Measurements from ENCODE around the gene RIN3. TPM values are rescaled to one million over a fixed set of nuclear protein-coding genes. Genes with fewer than 3 reads are reported as not detected.

The RIN3 gene
- total RNA-seq, 1 experiment from 2014 or later = 4.8 TPM

DNA sequence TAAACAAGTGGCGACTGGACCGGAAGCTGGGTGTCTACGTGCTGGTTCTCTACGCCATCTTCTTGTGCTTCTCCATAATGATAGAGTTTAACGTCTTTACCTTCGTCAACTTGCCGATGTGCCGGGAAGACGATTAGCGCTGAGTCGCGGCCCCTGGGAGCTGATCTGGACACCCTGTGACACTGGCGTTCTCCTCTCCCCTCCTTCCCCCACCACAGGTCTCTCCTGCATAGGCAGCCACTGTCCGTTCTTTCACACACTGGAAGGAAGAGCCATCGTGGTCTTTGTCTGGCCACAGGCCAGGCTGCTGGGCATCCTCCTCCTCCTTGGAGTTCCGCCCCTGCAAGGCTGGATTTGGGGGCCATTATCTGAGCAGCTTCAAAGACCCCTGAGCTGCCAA is 20.1 kb upstream of the RIN3 start:
- H4K20me1 ChIP-seq (ENCODE audit: low read length) = no peaks in the 10 kb centered on the region
- H3F3A ChIP-seq (ENCODE audit: low read length, unreplicated experiment) = no peaks in the 10 kb centered on the region
- ChIA-PET CTCF (no interaction called here), POLR2A (ENCODE audit: unreplicated experiment) (no interaction called here)
- H3K9me2 ChIP-seq (replicated peaks; ENCODE audit: low read length) = no peaks in the 10 kb centered on the region
- no peaks in the 10 kb centered on the region for H3K79me2 ChIP-seq (ENCODE audit: low read length)
- H3K4me2 ChIP-seq (ENCODE audit: low read length) = no peak overlapping the region
- H2AFZ ChIP-seq (ENCODE audit: low read length) = no peak overlapping the region
- ATAC-seq (no peak), DNase-seq (no peak)
- no TSS peak for BruUV-seq (replicated peaks)
- no peak overlapping the region for H3K27ac ChIP-seq (ENCODE audit: low read length)
- H3K4me3 ChIP-seq (ENCODE audit: low read length) = no peak overlapping the region
- TF ChIP-seq, protein P1, sequence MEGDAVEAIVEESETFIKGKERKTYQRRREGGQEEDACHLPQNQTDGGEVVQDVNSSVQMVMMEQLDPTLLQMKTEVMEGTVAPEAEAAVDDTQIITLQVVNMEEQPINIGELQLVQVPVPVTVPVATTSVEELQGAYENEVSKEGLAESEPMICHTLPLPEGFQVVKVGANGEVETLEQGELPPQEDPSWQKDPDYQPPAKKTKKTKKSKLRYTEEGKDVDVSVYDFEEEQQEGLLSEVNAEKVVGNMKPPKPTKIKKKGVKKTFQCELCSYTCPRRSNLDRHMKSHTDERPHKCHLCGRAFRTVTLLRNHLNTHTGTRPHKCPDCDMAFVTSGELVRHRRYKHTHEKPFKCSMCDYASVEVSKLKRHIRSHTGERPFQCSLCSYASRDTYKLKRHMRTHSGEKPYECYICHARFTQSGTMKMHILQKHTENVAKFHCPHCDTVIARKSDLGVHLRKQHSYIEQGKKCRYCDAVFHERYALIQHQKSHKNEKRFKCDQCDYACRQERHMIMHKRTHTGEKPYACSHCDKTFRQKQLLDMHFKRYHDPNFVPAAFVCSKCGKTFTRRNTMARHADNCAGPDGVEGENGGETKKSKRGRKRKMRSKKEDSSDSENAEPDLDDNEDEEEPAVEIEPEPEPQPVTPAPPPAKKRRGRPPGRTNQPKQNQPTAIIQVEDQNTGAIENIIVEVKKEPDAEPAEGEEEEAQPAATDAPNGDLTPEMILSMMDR (conservative IDR thresholded peaks at IDR 0.05; ENCODE audit: low read depth, low read length) = no peak
- no peak for TF ChIP-seq EZH2 (IDR thresholded peaks at IDR 0.05; ENCODE audit: low read length, unreplicated experiment)
- no peak for TF ChIP-seq EZH2phosphoT487 (IDR thresholded peaks at IDR 0.05; ENCODE audit: borderline replicate concordance, low read length)
- no peaks in the 10 kb centered on the region for H3K4me1 ChIP-seq (ENCODE audit: insufficient read depth, low read length)
- no peak overlapping the region for H3K9ac ChIP-seq (ENCODE audit: low read length)
- H3K27me3 ChIP-seq (ENCODE audit: low read length) = no peaks in the 10 kb centered on the region
- no peaks in the 10 kb centered on the region for H3K36me3 ChIP-seq (ENCODE audit: low read depth, low read length)
- H3K9me3 ChIP-seq (ENCODE audit: low read length) = no peaks in the 10 kb centered on the region
- intact Hi-C loops (cut with micrococcal nuclease) = no loop called here

DNA sequence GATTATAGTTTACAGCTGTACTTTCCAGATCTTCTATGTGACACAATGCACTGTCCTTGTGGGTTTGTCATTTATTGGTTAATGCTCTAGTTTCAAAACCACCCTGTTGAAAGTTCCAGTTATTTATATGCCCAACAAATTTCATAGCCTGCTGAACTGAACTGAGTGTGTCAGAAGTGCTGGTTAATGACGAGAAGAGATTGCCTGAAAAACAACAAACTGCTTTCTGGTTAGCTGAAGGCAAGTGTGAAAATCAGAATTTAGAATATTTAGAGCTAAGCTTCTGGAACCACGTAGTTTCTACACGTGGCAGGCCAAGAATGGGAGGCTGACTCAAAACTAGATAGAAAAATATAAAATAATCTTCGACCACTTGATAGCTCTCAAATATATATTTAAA is 19.1 kb upstream of the RIN3 start:
- Histone ChIP-seq H3K9me3 (ENCODE audit: low read length) (no peaks in the 10 kb centered on the region), H3K4me1 (ENCODE audit: insufficient read depth, low read length) (no peaks in the 10 kb centered on the region), H3K4me2 (ENCODE audit: low read length) (no peak overlapping the region), H3K9me2 (replicated peaks; ENCODE audit: low read length) (no peaks in the 10 kb centered on the region), H3K9ac (ENCODE audit: low read length) (no peak overlapping the region), H3K79me2 (ENCODE audit: low read length) (no peaks in the 10 kb centered on the region), H4K20me1 (ENCODE audit: low read length) (no peaks in the 10 kb centered on the region), H3K27me3 (ENCODE audit: low read length) (no peaks in the 10 kb centered on the region), H3F3A (ENCODE audit: low read length, unreplicated experiment) (no peaks in the 10 kb centered on the region), H2AFZ (ENCODE audit: low read length) (no peak overlapping the region), H3K4me3 (ENCODE audit: low read length) (no peak overlapping the region), H3K27ac (ENCODE audit: low read length) (no peak overlapping the region), H3K36me3 (ENCODE audit: low read depth, low read length) (no peaks in the 10 kb centered on the region)
- BruUV-seq (replicated peaks) = no TSS peak
- TF ChIP-seq, protein P1 (conservative IDR thresholded peaks at IDR 0.05; ENCODE audit: low read depth, low read length) = no peak
- TF ChIP-seq EZH2 (IDR thresholded peaks at IDR 0.05; ENCODE audit: low read length, unreplicated experiment) (no peak), EZH2phosphoT487 (IDR thresholded peaks at IDR 0.05; ENCODE audit: borderline replicate concordance, low read length) (no peak)
- DNase-seq (no peak), ATAC-seq (no peak)
- intact Hi-C loops (cut with micrococcal nuclease) = no loop called here
- CTCF ChIA-PET = no interaction called here
- POLR2A ChIA-PET (ENCODE audit: unreplicated experiment) = no interaction called here

DNA sequence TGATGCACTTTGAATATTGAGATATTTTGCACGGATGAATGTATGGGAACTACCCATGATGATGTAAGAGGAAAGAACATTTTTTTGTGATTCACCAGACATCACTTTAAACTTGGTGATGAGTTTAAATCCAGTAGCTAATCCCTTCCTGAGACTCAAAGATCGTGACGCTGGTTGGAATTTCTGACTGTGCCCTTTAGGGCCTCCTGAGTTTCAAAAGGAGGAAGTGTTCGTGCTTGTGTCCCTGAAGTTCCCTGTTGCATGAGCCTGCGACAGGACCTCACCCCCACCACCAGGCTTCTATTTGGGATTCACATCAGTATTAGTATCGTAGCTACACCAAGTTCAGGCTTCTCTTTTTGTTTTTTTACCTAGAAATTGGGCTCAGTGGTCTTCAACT is 18.6 kb upstream of the RIN3 start:
- Histone ChIP-seq H3K27me3 (ENCODE audit: low read length) (no peaks in the 10 kb centered on the region), H3K4me2 (ENCODE audit: low read length) (no peak overlapping the region), H3K36me3 (ENCODE audit: low read depth, low read length) (no peaks in the 10 kb centered on the region), H2AFZ (ENCODE audit: low read length) (no peak overlapping the region), H3K4me1 (ENCODE audit: insufficient read depth, low read length) (no peaks in the 10 kb centered on the region), H3K27ac (ENCODE audit: low read length) (no peak overlapping the region), H4K20me1 (ENCODE audit: low read length) (no peaks in the 10 kb centered on the region), H3K4me3 (ENCODE audit: low read length) (no peak overlapping the region), H3K9me2 (replicated peaks; ENCODE audit: low read length) (no peaks in the 10 kb centered on the region), H3F3A (ENCODE audit: low read length, unreplicated experiment) (no peaks in the 10 kb centered on the region), H3K9me3 (ENCODE audit: low read length) (no peaks in the 10 kb centered on the region), H3K9ac (ENCODE audit: low read length) (no peak overlapping the region), H3K79me2 (ENCODE audit: low read length) (no peaks in the 10 kb centered on the region)
- intact Hi-C loops (cut with micrococcal nuclease) = no loop called here
- POLR2A ChIA-PET (ENCODE audit: unreplicated experiment) = no interaction called here
- TF ChIP-seq, protein P1 (conservative IDR thresholded peaks at IDR 0.05; ENCODE audit: low read depth, low read length) = no peak
- TF ChIP-seq EZH2phosphoT487 (IDR thresholded peaks at IDR 0.05; ENCODE audit: borderline replicate concordance, low read length) (no peak), EZH2 (IDR thresholded peaks at IDR 0.05; ENCODE audit: low read length, unreplicated experiment) (no peak)
- no TSS peak for BruUV-seq (replicated peaks)
- CTCF ChIA-PET = no interaction called here
- no peak for DNase-seq
- no peak for ATAC-seq

Measured in PC-3 (cell line).